ACHN (cell line): ENCODE data around the gene ATP5MC3.

Experiments used
- DNase-seq: peaks from one replicate; pipeline ENCODE4 v3.0.0-alpha.2; 2015
- in situ Hi-C: cut with HindIII; loops from 2 replicates; pipeline ENCODE4 v1.10.0; 2017; ENCODE audit warnings: low sequenced_read_pairs, low pct_ligation_motif_present, low pct_unique_long_range_greater_than_20kb

ATP5MC3 gene

DNA sequence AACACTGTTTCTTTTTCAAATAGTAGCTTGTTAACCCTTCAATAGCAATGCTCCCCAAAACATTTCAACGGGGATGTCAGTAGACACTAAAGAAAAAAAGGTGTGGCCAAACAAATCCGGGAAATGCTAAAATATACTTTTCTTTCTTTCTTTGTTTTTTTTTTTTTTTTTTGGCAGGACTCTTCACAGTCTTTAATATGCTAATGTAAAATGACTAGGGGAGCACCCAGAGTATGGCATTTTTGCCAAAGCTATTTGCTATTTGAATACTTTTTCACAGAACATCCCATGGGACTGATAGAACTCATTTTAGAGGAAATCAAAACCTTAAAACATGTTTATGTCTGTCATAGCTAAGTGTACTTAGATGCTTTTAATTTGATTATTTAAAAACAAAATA is 45.6 kb downstream of the ATP5MC3 start:
- DNase-seq, result no peak
- in situ Hi-C loops, result no loop called here

DNA sequence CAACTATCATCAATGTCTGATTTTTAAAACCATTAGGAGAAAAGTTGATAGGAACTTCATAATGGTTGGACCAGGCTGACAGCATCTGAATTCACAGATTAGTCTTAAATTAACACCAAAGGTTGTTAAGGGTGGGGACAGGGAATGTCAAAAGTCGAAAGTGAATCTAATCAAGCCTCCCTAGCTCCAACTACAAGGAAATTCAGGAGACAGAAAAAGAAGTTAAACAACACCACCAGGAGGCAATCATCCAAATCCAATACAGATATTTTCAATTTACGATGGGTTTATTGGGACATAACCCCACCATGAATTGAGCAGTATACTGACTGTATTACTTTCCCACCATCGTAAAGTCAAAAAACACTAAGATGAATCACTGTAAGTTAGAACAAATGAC is 46.3 kb downstream of the ATP5MC3 start:
- in situ Hi-C loops, result no loop called here

DNA sequence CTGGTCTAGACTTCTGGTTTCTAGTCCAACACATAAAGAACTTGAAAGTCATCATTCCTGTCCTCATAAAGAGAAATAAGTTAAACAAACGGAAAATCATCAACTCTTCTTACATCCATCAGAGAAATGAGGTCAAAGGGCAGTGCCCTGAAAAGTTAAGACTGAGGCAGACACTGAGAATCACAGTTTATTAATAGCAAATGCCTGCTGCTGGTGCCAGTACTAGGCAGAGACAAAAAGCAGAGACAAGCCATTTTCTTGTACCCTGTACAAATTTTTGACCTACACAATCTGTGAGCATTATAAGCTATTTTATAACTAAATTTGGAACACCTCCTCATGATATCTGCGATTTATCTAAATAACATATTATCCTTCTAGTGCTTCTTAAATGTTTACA is 50.3 kb downstream of the ATP5MC3 start:
- in situ Hi-C loops, result no loop called here
- DNase-seq, result no peak

More for the DNA sequence above, 46.3 kb downstream of the ATP5MC3 start:
- no peak for DNase-seq

DNA sequence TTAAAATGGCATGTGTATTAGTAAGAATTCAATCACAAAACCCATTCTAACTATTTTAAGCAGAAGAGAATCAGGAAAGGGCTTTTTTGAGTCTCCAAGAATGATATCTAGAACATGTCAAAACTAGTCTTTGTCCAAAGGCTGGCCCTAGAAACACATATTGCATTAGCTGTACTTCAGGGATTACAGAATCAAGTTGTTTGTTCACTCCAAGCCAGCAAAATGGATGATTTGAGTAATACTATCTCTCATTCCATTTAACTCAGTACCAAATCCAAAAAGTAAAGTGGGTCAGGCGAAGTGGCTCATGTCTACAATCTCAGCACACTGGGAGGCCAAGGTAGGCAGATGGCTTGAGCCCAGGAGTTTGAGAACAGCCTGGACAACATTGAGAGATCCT is 54.8 kb downstream of the ATP5MC3 start:
- in situ Hi-C loops, result no loop called here
- no peak for DNase-seq
